Stimulated activated CD4-positive, alpha-beta T cell treated with anti-CD3 and anti-CD28 coated beads, Interleukin-2, amount 100 ng/mL, for 4 hours (primary cell): Measurements from ENCODE around the gene CAPZA2.
"Not testable (repeated sequence)": the region's sequence is repeated elsewhere in the genome, so short reads cannot be mapped to it uniquely, and the experiment has no call there.

ENCODE experiments used
- DNase-seq: peaks from one replicate; pipeline ENCODE4 v3.0.0-alpha.2; 2020; ENCODE audit warnings: low read depth

Gene CAPZA2

DNA sequence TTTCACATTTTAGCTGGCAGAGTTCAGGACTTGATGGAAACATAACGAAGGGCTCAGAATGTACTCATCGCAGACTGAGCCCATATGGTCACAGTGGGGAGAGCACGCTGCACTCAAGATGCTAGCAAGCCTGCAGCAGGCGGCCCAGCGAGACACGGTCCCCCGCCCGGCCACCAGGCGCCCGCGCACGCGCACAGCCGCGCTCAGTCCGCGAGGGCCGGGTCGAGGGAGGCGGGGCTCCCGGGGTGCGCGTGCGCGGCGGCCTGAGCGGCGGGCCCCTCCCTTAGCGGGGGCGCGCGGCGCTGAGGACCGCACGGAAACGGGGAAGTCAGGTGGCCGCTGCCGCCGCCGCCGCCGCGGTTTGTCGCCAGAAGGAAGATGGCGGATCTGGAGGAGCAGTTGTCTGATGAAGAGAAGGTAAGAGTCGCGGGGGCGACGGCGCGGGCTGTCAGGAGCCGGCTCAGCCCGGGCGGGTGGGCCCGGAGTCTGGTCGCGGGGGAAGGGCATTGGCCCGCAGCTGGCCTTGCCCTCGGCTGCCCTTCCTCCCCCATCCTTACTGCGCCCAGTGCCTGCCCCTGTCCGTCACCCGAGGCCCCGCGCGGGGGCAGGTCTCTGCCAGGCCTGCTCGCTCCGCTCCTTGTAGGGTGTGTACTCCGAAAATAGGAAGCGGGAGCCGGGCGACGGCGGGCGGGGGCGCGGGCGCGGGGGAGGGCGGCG, at the start of gene CAPZA2:
TSS of gene CAPZA2 (plus strand) at position 354 of the 717 bp plus-strand sequence. CDS start at position 379, 25 bp downstream.
- peak; percentile 90 for DNase-seq

DNA sequence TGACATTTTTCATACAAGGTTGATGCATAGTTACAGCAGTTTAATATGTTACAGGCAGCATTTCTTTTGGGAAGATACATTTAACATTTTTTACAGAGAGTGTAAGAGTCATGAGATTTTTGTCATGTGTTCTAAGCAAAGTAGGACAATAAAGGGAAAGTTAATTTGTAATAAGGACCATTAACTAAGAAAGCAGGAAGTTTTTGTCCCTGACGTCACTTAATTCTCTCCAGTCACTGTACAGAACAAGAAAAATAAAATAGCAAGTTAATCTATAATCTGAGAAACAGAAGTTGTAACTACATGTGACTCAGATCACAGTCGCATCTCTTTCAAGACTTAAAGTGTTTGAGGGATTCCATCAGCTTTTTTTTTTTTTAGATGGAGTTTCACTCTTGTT, 49.5 kb upstream of the CAPZA2 start:
- no peak for DNase-seq

- not testable (repeated sequence) for DNase-seq
Measured at GRCh38 chr7:116813371-116813770, 49.0 kb upstream of the CAPZA2 start.

DNA sequence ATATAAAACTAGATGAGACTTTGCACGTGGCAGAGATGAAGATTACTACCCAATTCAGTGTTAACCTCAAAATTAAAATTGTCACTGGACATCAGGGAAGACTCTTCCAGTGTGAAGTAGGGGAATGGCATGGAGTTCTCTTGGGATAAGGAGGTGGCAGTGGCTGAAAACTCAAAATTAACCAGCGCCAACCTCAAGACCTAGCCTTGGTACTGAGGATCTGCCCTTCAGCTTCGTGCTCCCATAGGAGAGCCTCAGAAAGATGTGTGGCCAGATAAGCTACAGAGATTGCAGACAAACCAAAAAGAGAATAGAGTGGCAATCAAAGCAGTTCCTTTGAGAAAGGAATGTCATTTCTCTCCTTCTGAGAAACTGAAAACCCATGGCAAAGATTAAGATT, 47.3 kb upstream of the CAPZA2 start:
- no peak for DNase-seq

DNA sequence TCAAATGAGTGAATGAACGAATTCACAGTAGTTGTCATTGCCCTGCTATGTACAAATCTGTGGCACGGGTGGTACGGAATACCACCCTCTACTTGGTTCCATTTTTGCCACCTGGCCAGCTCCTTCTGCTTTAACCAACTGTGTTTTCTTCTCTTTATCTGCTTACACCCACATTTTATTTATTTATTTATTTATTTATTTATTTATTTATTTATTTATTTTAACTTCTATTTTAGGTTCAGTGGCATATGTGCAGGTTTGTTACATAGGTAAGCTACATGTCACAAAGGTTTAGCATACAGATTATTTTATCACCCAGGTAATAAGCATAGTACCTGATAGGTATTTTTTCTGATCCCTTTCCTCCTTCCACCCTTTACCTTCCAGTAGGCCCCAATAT, 42.2 kb upstream of the CAPZA2 start:
- DNase-seq, result no peak

DNA sequence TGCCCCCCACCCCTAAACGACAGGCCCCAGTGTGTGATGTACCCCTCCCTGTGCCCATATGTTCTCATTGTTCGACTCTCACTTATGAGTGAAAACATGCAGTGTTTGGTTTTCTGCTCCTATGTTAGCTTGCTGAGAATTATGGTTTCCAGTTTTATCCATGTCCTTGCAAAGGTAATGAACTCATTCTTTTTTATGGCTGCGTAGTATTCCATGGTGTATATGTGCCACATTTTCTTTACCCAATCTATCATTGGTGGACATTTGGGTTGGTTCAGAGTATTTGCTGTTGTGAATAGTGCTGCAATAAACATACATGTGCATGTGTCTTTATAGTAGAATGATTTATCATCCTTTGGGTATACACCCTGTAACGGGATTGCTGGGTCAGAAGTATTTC, 40.7 kb upstream of the CAPZA2 start:
- DNase-seq, result not testable (repeated sequence)

DNA sequence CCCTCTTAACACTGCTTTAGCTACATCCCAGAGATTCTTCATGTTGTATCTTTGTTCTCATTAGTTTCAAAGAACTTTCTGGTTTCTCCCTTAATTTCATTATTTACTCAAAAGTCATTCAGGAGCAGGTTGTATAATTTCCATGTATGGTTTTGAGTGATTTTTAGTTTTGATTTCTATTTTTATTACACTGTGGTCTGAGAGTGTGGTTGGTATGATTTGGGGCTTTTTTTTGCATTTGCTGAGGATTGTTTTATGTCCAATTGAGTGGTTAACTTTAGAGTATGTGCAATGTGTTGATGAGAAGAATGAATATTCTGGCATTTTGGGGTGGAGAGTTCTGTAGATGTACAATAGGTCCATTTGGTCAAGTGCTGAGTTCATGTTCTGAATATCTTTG, 37.9 kb upstream of the CAPZA2 start:
- DNase-seq, result no peak

DNA sequence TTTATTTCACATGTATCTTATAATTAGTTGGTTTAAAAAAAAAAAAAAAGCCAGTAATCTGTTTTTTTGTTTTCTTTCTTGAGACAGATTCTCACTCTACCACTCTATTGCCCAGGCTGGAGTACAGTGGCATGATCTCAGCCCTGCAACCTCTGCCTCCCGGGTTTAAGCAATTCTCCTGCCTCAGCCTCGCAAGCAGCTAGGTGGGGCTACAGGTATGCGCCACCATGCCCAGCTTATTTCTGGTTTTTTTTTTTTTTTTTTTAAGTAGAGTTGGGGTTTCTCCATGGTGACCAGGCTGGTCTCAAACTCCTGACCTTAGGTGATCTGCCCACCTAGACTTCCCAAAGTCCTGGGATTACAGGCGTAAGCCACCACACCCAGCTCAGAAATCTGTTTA, 34.1 kb upstream of the CAPZA2 start:
- no peak for DNase-seq

- DNase-seq, result no peak
Measured at GRCh38 chr7:116829041-116829440, 33.3 kb upstream of the CAPZA2 start.

- no peak for DNase-seq
Measured at GRCh38 chr7:116829493-116829892, 32.9 kb upstream of the CAPZA2 start.

DNA sequence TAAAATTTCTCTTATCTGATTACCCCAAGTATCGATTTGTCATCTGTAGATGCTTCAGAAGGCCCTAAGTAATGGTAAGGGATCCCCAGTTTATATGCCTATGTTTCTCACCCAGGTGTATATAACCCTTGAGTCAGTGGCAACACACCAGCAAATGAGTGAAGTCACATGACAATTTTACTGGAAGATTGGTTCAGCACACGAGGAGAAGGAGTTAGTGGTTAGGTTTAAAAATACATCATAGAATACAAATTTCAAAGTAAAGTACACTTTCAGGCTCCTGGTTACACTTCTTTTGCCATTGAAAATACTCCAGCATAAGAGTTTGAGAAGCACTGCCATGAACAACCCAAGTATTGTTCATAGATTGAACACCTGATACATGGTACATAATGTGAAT, 29.7 kb upstream of the CAPZA2 start:
- DNase-seq, result no peak

GRCh38 chr7:116834815-116835504, 27.4 kb upstream of the CAPZA2 start:
- DNase-seq, result no peak

- no peak for DNase-seq
Measured at GRCh38 chr7:116836048-116836447, 26.3 kb upstream of the CAPZA2 start.

DNA sequence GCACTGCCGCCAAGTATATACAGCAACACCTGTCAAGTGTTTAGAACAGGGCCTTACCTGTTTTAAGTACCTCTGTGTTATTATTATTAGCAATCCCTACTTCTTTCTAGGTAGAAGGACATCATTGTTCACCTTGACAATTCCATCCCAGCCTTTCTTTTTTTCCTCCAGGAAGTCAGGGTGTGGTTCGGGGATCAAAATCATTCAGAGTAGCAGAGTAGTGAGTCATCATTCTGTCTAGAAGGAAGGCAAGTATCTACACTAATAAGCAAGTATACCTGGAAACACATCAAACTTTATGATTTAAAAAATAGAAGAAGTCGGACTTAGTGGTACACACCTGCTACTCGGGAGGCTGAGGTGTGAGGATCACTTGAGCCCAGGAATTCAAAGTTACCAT, 25.5 kb upstream of the CAPZA2 start:
- no peak for DNase-seq

- no peak for DNase-seq
Measured at GRCh38 chr7:116837586-116837985, 24.8 kb upstream of the CAPZA2 start.

DNA sequence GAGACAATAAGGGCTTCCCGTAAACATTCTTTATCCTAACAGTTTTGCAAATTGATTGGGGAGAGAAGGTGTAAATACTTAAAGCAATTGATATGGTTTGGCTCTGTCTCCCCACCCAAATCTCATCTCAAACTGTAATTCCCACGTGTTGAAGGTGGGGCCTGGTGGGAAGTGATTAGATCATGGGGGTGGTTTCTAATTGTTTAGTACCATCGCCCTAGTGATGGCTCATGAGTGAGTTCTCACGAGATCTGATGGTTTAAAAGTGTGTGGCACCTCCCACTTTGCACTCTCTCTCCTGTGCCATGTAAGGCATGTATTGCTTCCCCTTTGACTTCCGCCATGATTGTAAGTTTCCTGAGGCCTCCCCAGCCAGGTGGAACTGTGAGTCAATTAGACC, 22.1 kb upstream of the CAPZA2 start:
- no peak for DNase-seq

- DNase-seq, result no peak
Measured at GRCh38 chr7:116842371-116842770, 20.0 kb upstream of the CAPZA2 start.

DNA sequence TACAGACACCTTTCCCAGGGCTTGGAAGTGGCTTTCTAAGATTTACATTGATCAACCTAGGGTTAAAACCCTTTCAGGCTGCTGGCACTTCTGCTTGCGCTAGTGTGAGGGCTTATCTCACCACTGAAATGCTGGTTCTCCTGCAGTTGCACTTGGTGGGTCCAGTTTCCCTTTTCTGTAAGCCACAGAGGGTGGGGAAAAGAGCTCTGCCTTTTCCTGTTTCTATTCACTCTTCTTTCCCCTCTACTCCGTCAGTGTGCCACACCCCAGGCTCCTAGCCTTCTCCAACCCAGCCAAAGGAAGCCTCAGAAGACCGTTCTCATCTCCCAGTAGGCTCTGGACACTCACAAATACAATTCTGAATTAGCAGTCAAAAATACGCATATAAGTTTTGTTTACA, 19.0 kb upstream of the CAPZA2 start:
- DNase-seq, result no peak

DNA sequence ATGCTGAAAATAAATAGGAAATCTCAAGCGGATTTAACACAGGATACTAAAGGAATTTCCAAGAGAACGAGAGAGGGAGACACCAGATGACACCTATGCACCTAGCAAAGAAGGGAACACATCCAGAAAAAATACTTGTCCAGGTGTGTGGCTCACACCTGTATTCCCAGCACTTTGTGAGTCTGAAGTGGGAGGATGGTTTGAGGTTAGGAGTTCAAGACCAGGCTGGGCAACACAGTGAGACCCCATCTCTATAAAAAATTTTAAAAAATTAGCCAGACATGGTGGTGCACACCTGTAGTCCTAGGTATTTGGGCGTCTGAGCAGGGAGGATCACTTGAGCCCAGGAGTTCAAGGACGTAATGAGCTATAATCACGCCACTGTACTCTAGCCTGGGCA, 11.2 kb upstream of the CAPZA2 start:
- no peak for DNase-seq

GRCh38 chr7:116851671-116852070, 10.7 kb upstream of the CAPZA2 start:
- no peak for DNase-seq

- no peak for DNase-seq
Measured at GRCh38 chr7:116854132-116854531, 8.3 kb upstream of the CAPZA2 start.

GRCh38 chr7:116857052-116857451, 5.3 kb upstream of the CAPZA2 start:
- no peak for DNase-seq

DNA sequence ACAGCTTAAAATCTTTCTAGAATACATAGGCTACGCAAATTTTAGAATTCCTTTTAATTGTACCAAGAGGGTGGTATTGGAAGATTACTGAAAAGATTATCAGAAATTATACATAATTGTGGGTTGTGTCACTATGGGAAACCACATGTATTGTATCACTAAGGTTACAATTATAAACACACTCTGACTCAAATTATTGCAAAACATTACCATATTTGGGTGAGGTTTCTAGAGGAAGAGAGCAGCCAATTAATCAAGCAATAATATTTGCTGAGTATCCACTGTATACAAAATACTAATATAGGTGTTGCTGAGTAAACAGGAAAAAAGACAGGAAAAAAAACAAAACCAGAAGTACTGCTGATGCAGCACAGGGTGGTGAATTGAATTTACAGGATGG, 3.1 kb upstream of the CAPZA2 start:
- no peak for DNase-seq

GRCh38 chr7:116861717-116862116, 670 bp upstream of the CAPZA2 start:
- no peak for DNase-seq
